GM21447 (cell line): ENCODE data around the gene JMJD1C.
"Not testable (repeated sequence)": the region's sequence is repeated elsewhere in the genome, so short reads cannot be mapped to it uniquely, and the experiment has no call there.

Experiments used
- ATAC-seq: cut with Tn5 transposase; IDR thresholded peaks from one replicate; pipeline ENCODE4 v1.9.1; 2021; ENCODE audit not compliant: unreplicated experiment

The JMJD1C gene

DNA sequence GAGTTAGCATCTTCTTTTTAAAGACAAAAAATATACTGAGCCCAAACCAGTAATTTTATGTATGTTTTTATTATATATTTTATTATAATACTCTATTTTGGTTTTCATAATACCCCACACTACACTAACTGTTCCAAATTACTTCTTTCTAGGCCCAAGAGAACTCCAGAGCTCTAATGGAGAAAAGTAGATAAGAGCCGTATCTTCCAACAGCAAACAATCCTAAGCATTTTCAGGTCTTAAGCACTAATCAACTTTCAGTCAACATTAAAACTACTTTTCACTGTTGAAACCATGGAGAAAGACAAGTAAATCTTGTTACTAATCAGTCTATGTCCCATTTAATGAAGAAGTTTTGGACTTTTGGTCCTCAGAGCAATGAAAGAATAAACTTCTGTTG, 55.1 kb downstream of the JMJD1C start:
- ATAC-seq = no peak

DNA sequence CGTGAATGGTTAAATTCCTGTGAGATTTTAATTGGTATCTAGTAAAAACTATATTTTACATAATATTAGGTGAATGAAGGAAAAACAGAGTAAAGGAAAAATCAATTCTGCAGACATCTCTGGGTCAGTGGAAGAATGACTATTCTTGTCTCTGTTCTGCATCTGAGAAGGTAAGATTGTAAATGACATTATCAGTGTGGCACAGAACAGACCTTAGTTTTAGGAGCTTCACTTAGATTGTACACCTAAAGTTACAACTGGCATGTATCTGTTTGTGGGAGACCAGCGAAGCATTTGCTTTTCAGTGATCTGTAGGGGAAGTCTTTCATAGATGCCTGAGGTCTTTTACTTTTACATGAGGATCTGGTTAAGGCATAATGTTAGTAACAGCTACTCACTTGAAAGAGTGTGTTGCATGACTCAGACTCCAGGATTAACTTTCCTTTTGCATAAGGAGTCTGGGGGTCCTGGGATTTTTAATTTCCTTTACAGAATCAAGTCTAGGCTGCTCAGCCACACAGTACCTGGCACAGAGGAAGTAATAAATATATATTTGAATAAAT, 56.2 kb downstream of the JMJD1C start:
- no peak for ATAC-seq

- ATAC-seq = no peak
These were observed 58.6 kb downstream of the JMJD1C start for GRCh38 chr10:63407136-63407662.

- ATAC-seq = no peak
These were observed 69.5 kb downstream of the JMJD1C start for GRCh38 chr10:63396133-63396761.

GRCh38 chr10:63393050-63393449, 72.7 kb downstream of the JMJD1C start:
- no peak for ATAC-seq

DNA sequence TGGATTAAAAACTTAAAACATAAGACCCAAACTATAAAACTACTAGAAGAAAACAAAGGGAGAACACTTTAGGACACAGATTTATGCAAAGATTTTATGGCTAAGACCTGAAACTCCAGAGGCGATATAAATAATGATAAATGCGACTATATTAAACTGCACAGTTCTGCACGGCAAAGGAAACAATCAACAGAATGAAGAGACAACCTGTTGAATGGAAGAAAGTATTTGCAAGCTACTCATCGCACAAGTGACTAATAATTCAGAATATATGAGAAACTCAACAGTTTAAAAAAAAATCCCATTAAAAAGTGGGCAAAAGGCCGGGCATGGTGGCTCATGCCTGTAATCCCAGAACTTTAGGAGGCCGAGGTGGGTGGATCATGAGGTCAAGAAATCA, 73.6 kb downstream of the JMJD1C start:
- ATAC-seq = no peak

DNA sequence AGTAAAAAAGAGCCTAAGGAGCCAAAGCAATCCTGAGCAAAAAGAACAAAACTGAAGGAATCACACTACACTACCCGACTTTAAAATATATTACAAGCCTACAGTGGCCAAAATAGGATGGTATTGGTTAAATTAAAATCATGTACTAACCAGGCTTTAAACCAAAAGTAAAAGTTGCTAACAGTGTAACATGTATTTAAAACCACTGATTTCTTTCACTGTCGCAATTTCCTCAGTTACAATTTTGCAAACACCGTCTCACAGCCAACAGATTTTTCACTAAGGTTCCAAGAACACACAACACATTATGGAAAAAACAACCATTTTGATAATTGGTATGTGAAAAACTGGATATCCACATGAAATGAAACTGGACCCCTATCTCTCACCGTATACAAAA, 74.0 kb downstream of the JMJD1C start:
- no peak for ATAC-seq

DNA sequence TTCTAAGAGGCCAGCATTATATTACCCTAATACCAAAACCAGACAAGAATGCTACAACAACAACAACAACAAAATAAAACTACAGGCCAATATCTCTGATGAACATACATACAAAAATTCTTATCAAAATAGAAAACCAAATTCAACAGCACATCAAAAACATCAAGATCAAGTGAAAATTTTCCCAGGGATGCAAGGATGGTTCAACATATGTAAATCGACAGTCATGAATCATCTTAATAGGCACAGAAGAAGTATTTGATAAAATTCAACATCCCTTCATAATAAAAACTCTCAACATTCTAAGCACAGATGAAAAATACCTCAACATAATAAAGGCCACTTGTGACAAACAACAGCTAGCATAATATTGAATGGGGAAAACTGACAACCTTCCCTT, 75.3 kb downstream of the JMJD1C start:
- ATAC-seq = no peak

DNA sequence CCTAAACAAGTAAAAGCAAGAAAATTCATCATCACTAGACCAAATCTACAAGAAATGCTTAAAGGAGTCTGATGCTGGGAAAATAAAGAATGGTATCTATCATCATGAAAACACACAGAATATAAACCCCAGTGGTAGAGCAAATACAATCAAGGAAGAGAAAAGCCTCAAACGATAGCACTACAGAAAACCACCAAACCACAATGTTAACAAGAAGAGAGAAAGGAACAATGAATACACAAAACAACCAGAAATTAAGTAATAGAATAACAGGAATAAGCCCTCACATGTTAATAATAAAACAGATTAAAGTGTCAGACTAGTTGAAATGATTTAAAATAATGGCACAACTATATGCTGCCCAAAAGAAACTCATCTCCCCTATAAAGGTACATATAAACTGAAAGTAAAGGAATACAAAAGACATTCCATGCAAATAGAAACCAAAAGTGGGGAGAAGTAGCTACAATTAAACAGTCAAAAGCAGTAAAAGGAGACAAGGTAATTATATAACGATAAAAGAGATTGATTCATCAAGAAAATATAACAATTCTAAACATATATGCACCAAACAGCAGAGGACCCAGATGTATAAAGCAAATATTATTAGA, 77.3 kb downstream of the JMJD1C start:
- peak; percentile 68 for ATAC-seq

DNA sequence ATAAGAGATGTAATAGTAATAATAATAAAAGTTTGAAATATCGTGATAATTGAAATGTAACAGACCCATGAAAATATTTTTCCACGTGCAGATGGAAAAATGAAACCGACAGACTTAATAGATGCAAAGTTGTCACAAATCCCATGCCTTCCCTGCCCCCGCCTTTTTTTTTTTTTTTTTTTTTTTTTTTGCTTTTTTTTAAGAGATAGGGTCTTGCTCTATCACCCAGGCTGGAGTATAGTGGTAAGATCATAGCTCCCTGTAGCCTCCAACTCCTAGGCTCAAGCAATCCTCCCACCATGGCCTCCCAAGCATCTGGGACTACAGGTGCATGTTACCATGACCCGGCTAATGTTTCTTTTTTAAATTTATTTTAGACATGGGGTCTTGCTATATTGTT, 80.5 kb downstream of the JMJD1C start:
- ATAC-seq = no peak

DNA sequence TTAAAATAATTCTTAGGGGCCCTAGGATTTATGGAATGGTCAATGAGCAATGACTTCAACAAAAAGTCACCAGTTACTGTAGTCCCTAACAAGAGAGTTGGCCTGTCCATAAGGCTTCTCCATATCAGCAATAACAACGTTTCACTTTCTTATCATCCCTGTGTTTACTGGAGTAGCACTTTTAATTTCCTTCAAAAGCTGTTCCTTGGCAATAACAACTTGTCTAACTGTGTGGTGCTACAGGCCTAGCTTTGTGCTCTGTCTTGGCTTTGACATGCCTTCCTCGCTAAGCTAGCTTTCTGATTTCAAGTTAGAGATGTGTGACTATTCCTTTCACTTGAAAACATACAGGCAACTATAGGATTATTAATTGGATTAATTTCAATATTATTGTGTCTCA, 81.1 kb downstream of the JMJD1C start:
- ATAC-seq = no peak

DNA sequence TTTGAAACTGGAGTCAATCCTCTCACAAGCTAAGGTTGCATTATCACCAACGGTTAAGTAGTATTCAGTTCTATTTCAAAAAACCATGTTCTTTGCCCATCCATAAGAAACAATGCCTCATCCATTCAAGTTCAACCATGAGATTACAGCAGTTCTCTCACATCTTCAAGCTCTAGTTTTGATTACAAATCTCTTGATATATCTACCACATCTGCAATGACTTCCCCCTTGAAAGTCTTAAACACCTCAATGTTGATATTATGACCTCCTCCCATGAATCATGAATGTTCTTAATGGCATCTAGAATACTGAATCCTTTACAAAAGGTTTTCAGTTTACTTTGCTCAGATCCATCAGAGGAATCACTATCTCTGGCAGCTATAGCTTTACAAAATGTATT, 81.8 kb downstream of the JMJD1C start:
- no peak for ATAC-seq

GRCh38 chr10:63383141-63383540, 82.6 kb downstream of the JMJD1C start:
- no peak for ATAC-seq

- ATAC-seq = no peak
These were observed 83.7 kb downstream of the JMJD1C start for GRCh38 chr10:63382066-63382465.

GRCh38 chr10:63377305-63377661, 88.5 kb downstream of the JMJD1C start:
- ATAC-seq = not testable (repeated sequence)

GRCh38 chr10:63376560-63377304, 89.0 kb downstream of the JMJD1C start:
- ATAC-seq = peak; percentile 98

DNA sequence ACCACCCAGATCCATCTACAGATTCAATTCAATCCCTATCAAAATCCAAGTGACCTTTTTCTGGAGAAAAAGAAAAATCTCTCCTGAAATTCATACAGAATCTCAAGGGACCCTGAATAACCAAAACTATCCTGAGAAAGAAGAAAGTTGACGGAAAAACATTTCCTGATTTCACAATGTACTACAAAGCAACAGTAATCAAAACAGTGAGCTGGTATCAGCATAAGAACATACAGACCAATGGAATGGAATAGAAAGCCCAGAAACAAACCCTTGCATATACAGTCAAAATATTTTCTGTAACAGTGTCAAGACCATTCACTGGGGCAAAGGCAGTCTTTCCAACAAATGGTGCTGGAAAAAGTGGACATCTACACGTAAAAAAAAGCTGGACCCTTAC, 89.9 kb downstream of the JMJD1C start:
- ATAC-seq = no peak

- no peak for ATAC-seq
These were observed 90.3 kb downstream of the JMJD1C start for GRCh38 chr10:63375458-63375857.

- no peak for ATAC-seq
These were observed 90.8 kb downstream of the JMJD1C start for GRCh38 chr10:63374991-63375390.

DNA sequence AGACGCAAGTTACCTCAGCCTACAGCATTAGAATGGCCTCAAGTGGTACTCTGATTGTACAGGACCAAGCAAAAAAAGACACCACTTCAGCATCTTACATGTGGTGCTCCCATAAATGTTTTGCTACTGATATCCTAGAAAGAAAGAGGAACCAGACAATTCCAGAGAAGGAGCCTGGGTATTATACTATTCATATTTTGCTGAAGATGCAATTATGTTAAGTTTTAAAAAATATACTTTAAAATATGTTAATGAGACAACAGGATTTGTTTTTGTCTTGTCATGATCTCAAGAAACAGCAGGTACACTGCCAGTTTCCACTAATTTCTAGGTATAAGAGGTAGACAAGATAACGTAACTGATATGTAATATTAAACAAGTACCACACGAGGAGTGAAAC, 92.6 kb downstream of the JMJD1C start:
- no peak for ATAC-seq

GRCh38 chr10:63369711-63370110, 96.1 kb downstream of the JMJD1C start:
- no peak for ATAC-seq

- no peak for ATAC-seq
These were observed 97.4 kb downstream of the JMJD1C start for GRCh38 chr10:63368365-63368764.
